Trophoblast cell (in vitro differentiated cells and primary cell): ENCODE results near the gene DNAJA2.

Source experiments
- DNase-seq, 2 donors: peaks; one replicate each; pipeline ENCODE4 v3.0.0-alpha.2; 2016
- H2AFZ ChIP-seq: 2 replicates; pipeline ENCODE4 v1.6.1; 2013; ENCODE audit warnings: low read length, moderate library complexity, mild to moderate bottlenecking; ENCODE audit not compliant: insufficient read depth, poor library complexity
- H2AK5ac ChIP-seq: 2 replicates; pipeline ENCODE4 v1.6.1; 2013; ENCODE audit warnings: mild to moderate bottlenecking, low read length
- H2BK120ac ChIP-seq: 2 replicates; pipeline ENCODE4 v1.6.1; 2013; ENCODE audit warnings: low read length, mild to moderate bottlenecking, moderate library complexity; ENCODE audit not compliant: insufficient read depth, poor library complexity
- H2BK12ac ChIP-seq: 2 replicates; pipeline ENCODE4 v1.6.1; 2013; ENCODE audit warnings: mild to moderate bottlenecking, low read length, moderate library complexity
- H2BK5ac ChIP-seq: 2 replicates; pipeline ENCODE4 v1.6.1; 2013; ENCODE audit warnings: low read length, low read depth, moderate library complexity, mild to moderate bottlenecking; ENCODE audit not compliant: poor library complexity
- H3K14ac ChIP-seq: 2 replicates; pipeline ENCODE4 v1.6.1; 2013; ENCODE audit warnings: mild to moderate bottlenecking, low read length
- H3K18ac ChIP-seq: 2 replicates; pipeline ENCODE4 v1.6.1; 2013; ENCODE audit warnings: mild to moderate bottlenecking, low read length
- H3K23ac ChIP-seq: 2 replicates; pipeline ENCODE4 v1.6.1; 2013; ENCODE audit warnings: low read length
- H3K27ac ChIP-seq: 2 replicates; pipeline ENCODE4 v1.5.1; 2013; ENCODE audit warnings: low read depth, mild to moderate bottlenecking, inconsistent platforms, low read length, moderate library complexity
- H3K27me3 ChIP-seq: 2 replicates; pipeline ENCODE4 v1.6.1; 2013; ENCODE audit warnings: inconsistent platforms, mild to moderate bottlenecking, low read length, moderate library complexity; ENCODE audit not compliant: insufficient read depth
- H3K36me3 ChIP-seq, 2 experiments: 1 replicate in 1 of 2; 2 replicates in 1 of 2; pipeline ENCODE4 v1.6.1; 2013; ENCODE audit warnings: low read length in 2 of 2, mild to moderate bottlenecking in 2 of 2, moderate library complexity in 1 of 2; ENCODE audit not compliant: insufficient read depth in 2 of 2, control insufficient read depth in 1 of 2
- H3K4ac ChIP-seq: 2 replicates; pipeline ENCODE4 v1.6.1; 2013; ENCODE audit warnings: low read depth, mild to moderate bottlenecking, low read length, moderate library complexity
- H3K4me1 ChIP-seq, 2 experiments: 1 replicate in 1 of 2; 2 replicates in 1 of 2; pipeline ENCODE4 v1.6.1; 2013; ENCODE audit warnings: low read length in 2 of 2, mild to moderate bottlenecking in 2 of 2, moderate library complexity in 1 of 2; ENCODE audit not compliant: insufficient read depth in 2 of 2, control insufficient read depth in 1 of 2
- H3K4me2 ChIP-seq: 2 replicates; pipeline ENCODE4 v1.6.1; 2013; ENCODE audit warnings: inconsistent platforms, mild to moderate bottlenecking, low read length, moderate library complexity
- H3K4me3 ChIP-seq: 2 replicates; pipeline ENCODE4 v1.5.1; 2013; ENCODE audit warnings: mild to moderate bottlenecking, low read depth, low read length, inconsistent platforms
- H3K79me1 ChIP-seq: one replicate; pipeline ENCODE4 v1.6.1; 2013; ENCODE audit warnings: low read length
- H3K79me2 ChIP-seq: 2 replicates; pipeline ENCODE4 v1.6.1; 2013; ENCODE audit warnings: low read length, mild to moderate bottlenecking; ENCODE audit not compliant: control insufficient read depth, insufficient read depth, poor library complexity
- H3K9ac ChIP-seq: 2 replicates; pipeline ENCODE4 v1.6.1; 2013; ENCODE audit warnings: mild to moderate bottlenecking, low read length
- H3K9me3 ChIP-seq: 2 replicates; pipeline ENCODE4 v1.6.1; 2013; ENCODE audit warnings: low read depth, mild to moderate bottlenecking, control low read depth, inconsistent platforms, low read length; ENCODE audit not compliant: insufficient read depth
- H4K12ac ChIP-seq: 2 replicates; pipeline ENCODE4 v1.6.1; 2013; ENCODE audit warnings: low read depth, mild to moderate bottlenecking, low read length, moderate library complexity
- H4K8ac ChIP-seq: 2 replicates; pipeline ENCODE4 v1.6.1; 2013; ENCODE audit warnings: low read depth, mild to moderate bottlenecking, low read length, moderate library complexity
- H4K91ac ChIP-seq: one replicate; pipeline ENCODE4 v1.6.1; 2013; ENCODE audit warnings: low read depth, mild to moderate bottlenecking, low read length, moderate library complexity
- WGBS: extraction: QIAGEN DNeasy Blood & Tissue Kit; methylation state at CpG from one replicate; pipeline ENCODE4 v1.1.7; 2013; ENCODE audit warnings: missing lambda C conversion rate; ENCODE audit not compliant: insufficient read length, insufficient coverage; ENCODE audit errors: extremely low coverage; 5-methylcytosine and 5-hydroxymethylcytosine counted together

The DNAJA2 gene

DNA sequence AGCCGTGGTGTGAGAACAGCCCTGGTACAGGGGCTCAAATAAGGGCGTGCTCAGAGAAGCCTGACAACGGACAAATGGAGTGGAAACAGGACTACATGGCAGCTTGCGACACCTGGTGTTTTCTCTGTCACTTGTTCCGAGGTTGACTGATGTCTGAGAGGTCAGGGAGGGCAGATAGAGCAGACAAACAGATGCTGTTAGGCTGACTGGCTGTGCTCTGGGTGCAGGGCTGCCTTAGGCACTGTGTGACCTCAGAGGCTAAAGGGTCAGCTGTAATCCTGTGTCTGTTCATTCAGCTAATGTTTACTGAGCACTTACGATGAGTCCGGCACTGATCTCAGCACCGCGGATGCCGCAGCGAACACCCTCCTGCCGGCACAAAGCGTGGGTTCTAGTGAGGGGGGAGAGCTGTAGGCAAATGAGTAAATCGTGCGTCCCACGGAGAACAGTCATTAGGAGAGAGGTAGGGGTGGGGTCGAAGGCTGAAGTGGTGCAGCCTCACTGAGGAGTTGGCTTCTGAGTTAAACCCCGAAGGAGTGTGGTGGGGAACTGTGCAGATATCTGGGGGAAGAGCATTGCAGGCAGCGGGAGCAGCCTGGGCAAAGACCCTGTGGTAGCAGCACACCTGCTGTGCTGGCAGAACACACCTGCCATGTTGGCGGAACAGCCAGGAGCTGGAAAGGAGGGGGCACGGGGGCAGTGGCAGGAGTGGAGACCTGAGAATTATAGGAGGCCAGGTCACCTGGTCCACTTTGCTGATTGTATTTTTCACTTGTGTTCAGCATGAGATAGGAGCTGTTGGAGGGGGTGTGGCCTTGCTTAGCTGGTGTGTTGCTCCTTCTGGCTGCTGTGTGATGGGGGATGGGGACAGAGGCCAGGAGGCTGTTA lies 54.3 kb downstream of the DNAJA2 start:
- peaks cover 44 to 53% of the 10 kb centered on the region in 2 experiments for H3K4me1 ChIP-seq
- H3K36me3 ChIP-seq, result peaks cover 35 to 55% of the 10 kb centered on the region in 2 experiments
- no CpG with 5 or more reads among the region's 21 CpGs for WGBS
- peaks cover 8% of the 10 kb centered on the region for H3K9me3 ChIP-seq
- no peak overlapping the region for H4K12ac ChIP-seq
- H3K79me2 ChIP-seq, result peaks cover 10% of the 10 kb centered on the region
- peaks cover 28% of the 10 kb centered on the region for H3K79me1 ChIP-seq
- H3K4me2 ChIP-seq, result peak overlapping the region; percentile 3
- peak overlapping the region; percentile 32 for H3K14ac ChIP-seq
- H4K91ac ChIP-seq, result peak overlapping the region; percentile 90
- DNase-seq, result peak in 1 of 2 donors; percentile 30
- no peak overlapping the region for H3K23ac ChIP-seq
- H2BK120ac ChIP-seq, result peak overlapping the region; percentile 34
- peak overlapping the region; percentile 15 for H3K18ac ChIP-seq
- H3K4ac ChIP-seq, result peak overlapping the region; percentile 11
- H3K9ac ChIP-seq, result no peak overlapping the region
- no peaks in the 10 kb centered on the region for H3K27me3 ChIP-seq
- peak overlapping the region; percentile 41 for H2BK5ac ChIP-seq
- no peak overlapping the region for H3K4me3 ChIP-seq
- peak overlapping the region; percentile 38 for H2BK12ac ChIP-seq
- peak overlapping the region; percentile 19 for H2AK5ac ChIP-seq
- H3K27ac ChIP-seq, result peak overlapping the region; percentile 87
- H4K8ac ChIP-seq, result peak overlapping the region; percentile 52
- H2AFZ ChIP-seq, result no peak overlapping the region

DNA sequence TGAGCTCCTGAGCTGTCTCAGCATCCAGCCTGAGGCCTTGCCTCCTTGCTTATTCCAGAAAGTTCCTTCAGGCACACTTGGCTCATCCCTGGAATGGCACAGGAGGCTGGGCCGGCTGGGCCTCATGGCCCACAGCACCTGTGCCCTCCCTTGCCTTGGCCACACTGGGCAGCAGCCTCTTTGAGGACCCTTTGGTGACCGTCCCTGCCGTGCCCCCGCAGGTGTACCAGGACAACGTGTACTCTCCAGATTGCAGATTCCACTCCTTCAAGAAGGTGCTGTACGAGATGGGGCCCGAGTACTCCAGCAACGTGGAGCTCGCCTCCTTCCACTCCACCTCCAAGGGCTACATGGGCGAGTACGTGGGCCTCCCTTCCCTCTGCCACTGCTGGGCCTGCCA lies 55.1 kb downstream of the DNAJA2 start:
- peaks cover 32 to 51% of the 10 kb centered on the region in 2 experiments for H3K36me3 ChIP-seq
- peak overlapping the region; percentile 35 for H4K8ac ChIP-seq
- no peak for DNase-seq
- H2AFZ ChIP-seq, result no peak overlapping the region
- H3K23ac ChIP-seq, result no peak overlapping the region
- no peak overlapping the region for H3K9ac ChIP-seq
- H2AK5ac ChIP-seq, result peak overlapping the region; percentile 73
- H2BK5ac ChIP-seq, result peak overlapping the region; percentile 41
- H3K27ac ChIP-seq, result peak overlapping the region; percentile 52
- H3K27me3 ChIP-seq, result no peaks in the 10 kb centered on the region
- no CpG with 5 or more reads among the region's 11 CpGs for WGBS
- peaks cover 8% of the 10 kb centered on the region for H3K9me3 ChIP-seq
- H3K4me3 ChIP-seq, result no peak overlapping the region
- no peak overlapping the region for H3K4me2 ChIP-seq
- H4K12ac ChIP-seq, result no peak overlapping the region
- H2BK120ac ChIP-seq, result peak overlapping the region; percentile 66
- peaks cover 26% of the 10 kb centered on the region for H3K79me1 ChIP-seq
- peak overlapping the region; percentile 9 for H3K18ac ChIP-seq
- peak overlapping the region; percentile 80 for H4K91ac ChIP-seq
- peak overlapping the region; percentile 65 for H2BK12ac ChIP-seq
- peak overlapping the region; percentile 52 for H3K14ac ChIP-seq
- peaks cover 39 to 46% of the 10 kb centered on the region in 2 experiments for H3K4me1 ChIP-seq
- peaks cover 7% of the 10 kb centered on the region for H3K79me2 ChIP-seq
- H3K4ac ChIP-seq, result peak overlapping the region; percentile 18

DNA sequence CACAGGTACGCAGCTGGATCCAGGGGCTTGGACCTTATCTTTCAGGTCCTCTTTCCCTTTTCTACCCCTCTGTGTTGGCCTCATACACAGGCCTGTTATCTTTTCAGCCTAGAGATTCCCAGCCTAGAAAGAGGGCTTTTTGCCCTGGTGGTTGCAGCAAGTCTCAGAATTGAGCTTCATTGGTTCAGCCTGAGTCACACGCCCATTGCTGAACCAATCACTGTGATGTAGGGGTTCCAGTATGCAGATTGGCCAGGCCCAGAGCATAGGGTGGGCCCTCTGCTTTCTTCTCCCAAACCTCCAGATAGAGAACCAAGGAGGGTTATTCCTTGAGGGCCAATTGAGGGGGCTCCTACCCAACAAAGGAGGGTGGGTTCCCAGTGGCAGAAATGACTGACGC lies 56.5 kb downstream of the DNAJA2 start:
- Histone ChIP-seq H2BK120ac (no peak overlapping the region), H3K79me2 (peaks cover 7% of the 10 kb centered on the region), H2BK5ac (no peak overlapping the region), H2BK12ac (peak overlapping the region; percentile 21), H3K9ac (no peak overlapping the region), H3K14ac (no peak overlapping the region), H2AK5ac (no peak overlapping the region), H3K4ac (no peak overlapping the region), H3K27ac (no peak overlapping the region), H4K12ac (no peak overlapping the region), H2AFZ (no peak overlapping the region), H3K9me3 (peaks cover 9% of the 10 kb centered on the region), H3K27me3 (no peaks in the 10 kb centered on the region), H3K4me3 (no peak overlapping the region), H3K79me1 (peaks cover 21% of the 10 kb centered on the region), H3K18ac (no peak overlapping the region), H3K23ac (no peak overlapping the region), H3K36me3 (peaks cover 31 to 51% of the 10 kb centered on the region in 2 experiments), H4K91ac (peak overlapping the region; percentile 7), H3K4me2 (no peak overlapping the region), H3K4me1 (peaks cover 33 to 36% of the 10 kb centered on the region in 2 experiments), H4K8ac (no peak overlapping the region)
- WGBS, result no CpG with 5 or more reads among the region's 3 CpGs
- no peak for DNase-seq

DNA sequence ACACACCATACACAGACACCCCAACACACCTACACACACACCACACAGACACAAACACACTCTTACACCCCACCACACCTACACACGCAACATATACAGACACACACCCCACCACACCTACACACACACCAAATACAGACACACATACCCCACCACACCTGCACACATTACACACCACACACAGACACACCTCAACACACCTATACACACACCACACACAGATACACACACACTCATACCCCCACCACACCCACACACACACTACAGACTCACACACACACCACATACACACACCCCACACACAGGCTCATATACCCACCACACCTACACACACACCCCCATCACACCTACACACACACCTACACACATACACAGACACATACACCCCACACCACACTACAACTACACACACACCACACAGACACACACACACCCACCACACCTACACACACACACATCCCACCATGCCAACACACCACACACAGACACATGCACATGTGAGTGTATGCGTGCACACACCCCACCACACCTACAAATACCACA lies 57.9 kb downstream of the DNAJA2 start:
- WGBS, result 100% methylated on average over 1 of the region's 2 CpGs
- no peak overlapping the region for H4K8ac ChIP-seq

More for the DNA sequence above, 57.9 kb downstream of the DNAJA2 start:
- Histone ChIP-seq H2BK5ac (no peak overlapping the region), H2BK120ac (no peak overlapping the region), H2AFZ (no peak overlapping the region), H3K23ac (no peak overlapping the region), H3K9ac (no peak overlapping the region), H4K12ac (no peak overlapping the region), H3K4ac (no peak overlapping the region), H3K9me3 (peaks cover 9% of the 10 kb centered on the region), H3K18ac (no peak overlapping the region), H2BK12ac (no peak overlapping the region), H3K14ac (no peak overlapping the region), H3K27me3 (no peaks in the 10 kb centered on the region), H4K91ac (no peak overlapping the region), H3K4me3 (no peak overlapping the region), H3K4me1 (peaks cover 24 to 25% of the 10 kb centered on the region in 2 experiments), H2AK5ac (no peak overlapping the region), H3K27ac (no peak overlapping the region), H3K36me3 (peaks cover 35 to 56% of the 10 kb centered on the region in 2 experiments), H3K4me2 (no peak overlapping the region), H3K79me2 (peaks cover 7% of the 10 kb centered on the region), H3K79me1 (peaks cover 21% of the 10 kb centered on the region)
- DNase-seq, result no peak
